ENCODE data around the gene ABR.

DNA sequence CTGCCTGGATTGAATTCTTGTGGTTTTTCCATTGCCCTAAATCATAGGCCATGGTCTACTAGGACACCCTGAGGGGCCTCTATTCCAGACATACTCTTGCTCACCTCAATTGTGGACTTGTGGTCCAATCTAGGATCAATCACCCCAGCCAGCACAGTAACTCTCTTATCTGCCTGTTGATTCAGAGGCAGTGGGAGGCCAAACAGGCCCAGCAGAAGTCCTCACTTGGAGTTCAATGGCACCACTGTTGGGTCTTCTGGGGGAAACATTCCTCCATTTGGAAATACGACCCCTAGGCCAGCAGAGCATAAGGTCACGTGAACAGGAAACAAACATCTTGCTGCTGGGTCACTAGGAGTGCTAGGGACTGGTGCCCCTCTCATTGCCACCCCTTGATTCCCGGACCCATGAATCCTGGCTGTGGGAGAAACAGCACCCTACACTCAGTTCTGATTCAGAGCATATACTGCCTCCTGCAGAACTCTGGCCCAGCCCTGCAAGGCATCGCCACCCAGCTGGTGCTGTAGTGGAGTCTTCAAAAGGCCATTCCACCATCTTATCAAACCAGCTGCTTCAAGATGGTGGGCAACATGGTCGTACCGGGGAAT lies 193.4 kb downstream of the ABR start:
- no peak for TF ChIP-seq CTCF (IDR thresholded peaks at IDR 0.05; ENCODE audit: low read length)
- no peak for TF ChIP-seq EZH2 (optimal IDR thresholded peaks at IDR 0.05; ENCODE audit: low read depth, low read length)
- no peak for TF ChIP-seq EZH2phosphoT487 (IDR thresholded peaks at IDR 0.05; ENCODE audit: low read length)

Data from MM.1S (cell line).